GM21423 (cell line): Measurements from ENCODE around the gene CALHM3.
"Not testable (repeated sequence)": the region's sequence is repeated elsewhere in the genome, so short reads cannot be mapped to it uniquely, and the experiment has no call there.

ENCODE experiments used
- ATAC-seq: cut with Tn5 transposase; IDR thresholded peaks from one replicate; pipeline ENCODE4 v1.9.1; 2021; ENCODE audit warnings: mild to moderate bottlenecking, moderate library complexity; ENCODE audit not compliant: unreplicated experiment

Gene CALHM3

GRCh38 chr10:103502849-103503660 lies 24.0 kb upstream of the CALHM3 start:
- ATAC-seq: no peak

GRCh38 chr10:103501186-103501585 lies 22.1 kb upstream of the CALHM3 start:
- ATAC-seq: no peak

GRCh38 chr10:103500481-103500880 lies 21.4 kb upstream of the CALHM3 start:
- ATAC-seq: no peak

- no peak for ATAC-seq
These were observed 20.8 kb upstream of the CALHM3 start for GRCh38 chr10:103499881-103500280.

- no peak for ATAC-seq
These were observed 20.0 kb upstream of the CALHM3 start for GRCh38 chr10:103498936-103499638.

- no peak for ATAC-seq
These were observed 18.3 kb upstream of the CALHM3 start for GRCh38 chr10:103497161-103497915.

- no peak for ATAC-seq
These were observed 16.3 kb upstream of the CALHM3 start for GRCh38 chr10:103495321-103495720.

- ATAC-seq: no peak
These were observed 15.2 kb upstream of the CALHM3 start for GRCh38 chr10:103493916-103494877.

- ATAC-seq: no peak
These were observed 14.4 kb upstream of the CALHM3 start, which contains the start of gene NEURL1 for GRCh38 chr10:103493362-103493915. NEURL1 (plus strand) TSS chr10:103493705; CDS start chr10:103494388, 683 bp downstream.

GRCh38 chr10:103492655-103493261 lies 13.7 kb upstream of the CALHM3 start:
- ATAC-seq: no peak

GRCh38 chr10:103491729-103492364 lies 12.8 kb upstream of the CALHM3 start:
- no peak for ATAC-seq

GRCh38 chr10:103490986-103491314 lies 11.9 kb upstream of the CALHM3 start:
- no peak for ATAC-seq

GRCh38 chr10:103487410-103487708 lies 8.3 kb upstream of the CALHM3 start:
- ATAC-seq: no peak

- not testable (repeated sequence) for ATAC-seq
These were observed 7.8 kb upstream of the CALHM3 start for GRCh38 chr10:103486635-103487409.

- no peak for ATAC-seq
These were observed 3.0 kb upstream of the CALHM3 start for GRCh38 chr10:103481974-103482531.

GRCh38 chr10:103480521-103480920 lies 1.5 kb upstream of the CALHM3 start:
- no peak for ATAC-seq

GRCh38 chr10:103478671-103479070 lies 369 bp downstream of the CALHM3 start:
- ATAC-seq: no peak

GRCh38 chr10:103476046-103476768 lies 2.8 kb downstream of the CALHM3 start:
- no peak for ATAC-seq
